ENCODE data around the gene SCARB2. TPM values are rescaled to one million over a fixed set of nuclear protein-coding genes. Genes with fewer than 3 reads are reported as not detected.

The SCARB2 gene
- total and polyA plus RNA-seq, 2 of the 4 experiments (the other 2 are of a cell fraction): 69.2 to 102 TPM

- no peaks in the 10 kb centered on the region; the same call in none of the 2 replicates for H3K9me3 ChIP-seq (ENCODE audit: control insufficient read depth, insufficient read depth, low read length)
- no peak overlapping the region for H2AK9ac ChIP-seq (replicated peaks; ENCODE audit: low read depth, low read length, poor library complexity)
- H3K14ac ChIP-seq (replicated peaks; ENCODE audit: low read depth, low read length): no peak overlapping the region
- H3K18ac ChIP-seq (ENCODE audit: low read depth, low read length): no peak overlapping the region
- BruUV-seq (replicated peaks): no TSS peak
- WGBS, 2 experiments (ENCODE audit: extremely low coverage in 2 of 2, insufficient read length in 1 of 2): no CpG with 5 or more reads among the region's 2 CpGs
- no peak overlapping the region for H3K4ac ChIP-seq (ENCODE audit: low read depth, low read length)
- H3K23ac ChIP-seq (ENCODE audit: low read depth, low read length): no peak overlapping the region
- no peak overlapping the region for H3K9ac ChIP-seq (ENCODE audit: low read depth, low read length)
- H3K4me1 ChIP-seq (ENCODE audit: control insufficient read depth, insufficient read depth, low read length): no peaks in the 10 kb centered on the region
- intact Hi-C loops (cut with micrococcal nuclease): no loop called here
- POLR2A ChIA-PET (ENCODE audit: unreplicated experiment): no interaction called here
- CTCF ChIA-PET: interaction anchor here (1.2 kb wide), 1 partner anchor 9 kb away, joined by 3 read pairs; no protein-coding TSS in a partner anchor
- H3K79me1 ChIP-seq (ENCODE audit: low read depth in 1 of 2, low read length in 2 of 2): no peaks in the 10 kb centered on the region
- no peak overlapping the region for H4K8ac ChIP-seq (ENCODE audit: low read depth in 2 of 2, low read length in 2 of 2)
- H2BK5ac ChIP-seq (ENCODE audit: low read depth, low read length, poor library complexity, severe bottlenecking): no peak overlapping the region
- H2AFZ ChIP-seq (replicated peaks; ENCODE audit: low read length, poor library complexity): no peak overlapping the region
- no peak overlapping the region for H2BK20ac ChIP-seq (ENCODE audit: low read depth, low read length)
- no peaks in the 10 kb centered on the region for H3K36me3 ChIP-seq (ENCODE audit: control insufficient read depth, insufficient read depth, low read length)
- no peak overlapping the region for H3K56ac ChIP-seq (ENCODE audit: extremely low read depth, insufficient read depth, low read length)
- H3K4me3 ChIP-seq (ENCODE audit: insufficient read depth, low read depth, low read length): no peak overlapping the region
- dilution Hi-C loops (cut with HindIII; ENCODE audit: low sequenced_read_pairs, unreplicated experiment): no loop called here
- no peak for ATAC-seq (ENCODE audit: low read depth)
- no peak overlapping the region for H2BK15ac ChIP-seq (ENCODE audit: low read depth, low read length)
- H3K4me2 ChIP-seq (ENCODE audit: low read depth, low read length): no peak overlapping the region
- H3K27ac ChIP-seq (ENCODE audit: insufficient read depth, low read length): no peak overlapping the region
- no peaks in the 10 kb centered on the region for H3K9me1 ChIP-seq (ENCODE audit: insufficient read depth, low read length)
- H3K27me3 ChIP-seq (ENCODE audit: control insufficient read depth, insufficient read depth, low read length): peaks cover 11% of the 10 kb centered on the region
- no peak overlapping the region for H2BK120ac ChIP-seq (ENCODE audit: low read depth, low read length)
- H4K5ac ChIP-seq (ENCODE audit: low read depth, low read length): no peak overlapping the region
- no peaks in the 10 kb centered on the region for H4K20me1 ChIP-seq (ENCODE audit: insufficient read depth, low read length)
- in situ Hi-C loops (cut with MboI; ENCODE audit: low sequenced_read_pairs): no loop called here
- TF ChIP-seq CEBPB (IDR thresholded peaks at IDR 0.05; ENCODE audit: low read depth, low read length) (no peak), CTCF (conservative IDR thresholded peaks at IDR 0.05; ENCODE audit: low read depth, low read length) (no peak), BHLHE40 (IDR thresholded peaks at IDR 0.05; ENCODE audit: low read depth, low read length) (no peak), MAZ (IDR thresholded peaks at IDR 0.05; ENCODE audit: borderline replicate concordance, low read depth, low read length) (no peak)
- DNase-seq: no peak
- H4K91ac ChIP-seq (ENCODE audit: insufficient read depth, low read depth, low read length): no peak overlapping the region
- no peak overlapping the region for H2AK5ac ChIP-seq (ENCODE audit: low read depth, low read length)
Measured at GRCh38 chr4:76240236-76240635, 26.6 kb upstream of the SCARB2 start.
